SK-N-MC (cell line): Measurements from ENCODE around the gene USP33.

Experiments
- DNase-seq: peaks from one replicate; pipeline ENCODE4 v3.0.0-alpha.2; 2011; ENCODE audit warnings: low read depth, low spot score
- H3K27ac ChIP-seq: fragments of 200-600 bp; sonication (generic); 2 replicates; pipeline ENCODE4 v1.5.1; 2016; ENCODE audit warnings: mixed run types
- H3K36me3 ChIP-seq: fragments of 200-600 bp; sonication (generic); 2 replicates; pipeline ENCODE4 v1.6.1; 2017; ENCODE audit warnings: antibody characterized with exemption, low read length, mixed read lengths; ENCODE audit not compliant: insufficient read depth
- H3K4me3 ChIP-seq: fragments of 200-600 bp; sonication (generic); 2 replicates; pipeline ENCODE4 v1.5.1; 2016
- H3K9ac ChIP-seq: fragments of 200-600 bp; sonication (generic); 2 replicates; pipeline ENCODE4 v1.8.0; 2017; ENCODE audit warnings: mixed run types, mixed read lengths; ENCODE audit not compliant: insufficient read length
- H3K9me3 ChIP-seq: fragments of 200-600 bp; sonication (generic); 2 replicates; pipeline ENCODE4 v1.6.1; 2017; ENCODE audit warnings: low read depth, mild to moderate bottlenecking, antibody characterized with exemption, low read length, moderate library complexity, mixed read lengths
- EZH2 ChIP-seq: fragments of 200-600 bp; sonication (generic); IDR thresholded peaks from one replicate; pipeline ENCODE4 v1.6.1; 2017; ENCODE audit warnings: antibody characterized with exemption
- FOXP2 ChIP-seq: optimal IDR thresholded peaks from 2 replicates; pipeline ENCODE3; 2011; ENCODE audit warnings: mild to moderate bottlenecking, moderate library complexity; ENCODE audit not compliant: insufficient read depth; ENCODE audit errors: extremely low read length, control extremely low read depth
- POLR2AphosphoS5 ChIP-seq: IDR thresholded peaks from 2 replicates; pipeline ENCODE4 v1.6.1; 2012; ENCODE audit warnings: mild to moderate bottlenecking, low read depth, low read length, borderline replicate concordance

The USP33 gene

DNA sequence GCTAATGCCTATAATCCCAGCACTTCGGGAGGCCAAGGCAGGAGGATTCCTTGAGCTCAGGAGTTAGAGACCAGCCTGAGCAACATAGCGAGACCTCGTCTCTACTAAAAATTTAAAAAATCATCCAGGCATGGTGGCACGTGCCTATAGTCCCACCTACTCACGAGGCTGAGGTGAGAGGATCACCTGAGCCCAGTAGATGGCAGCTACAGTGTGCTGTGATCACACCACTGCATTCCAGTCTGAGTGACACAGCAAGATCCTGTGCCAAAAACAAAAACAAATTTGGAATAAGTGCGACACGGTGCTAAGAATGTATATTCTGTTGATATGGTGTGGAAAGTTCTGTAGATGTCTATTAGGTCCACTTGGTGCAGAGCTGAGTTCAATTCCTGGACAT, 15.1 kb downstream of the USP33 start:
- peaks cover 12% of the 10 kb centered on the region for H3K36me3 ChIP-seq
- H3K9me3 ChIP-seq: no peaks in the 10 kb centered on the region
- no peak for DNase-seq
- no peak overlapping the region for H3K27ac ChIP-seq
- TF ChIP-seq EZH2 (no peak), FOXP2 (no peak), POLR2AphosphoS5 (no peak)
- no peak overlapping the region for H3K9ac ChIP-seq
- no peak overlapping the region for H3K4me3 ChIP-seq

DNA sequence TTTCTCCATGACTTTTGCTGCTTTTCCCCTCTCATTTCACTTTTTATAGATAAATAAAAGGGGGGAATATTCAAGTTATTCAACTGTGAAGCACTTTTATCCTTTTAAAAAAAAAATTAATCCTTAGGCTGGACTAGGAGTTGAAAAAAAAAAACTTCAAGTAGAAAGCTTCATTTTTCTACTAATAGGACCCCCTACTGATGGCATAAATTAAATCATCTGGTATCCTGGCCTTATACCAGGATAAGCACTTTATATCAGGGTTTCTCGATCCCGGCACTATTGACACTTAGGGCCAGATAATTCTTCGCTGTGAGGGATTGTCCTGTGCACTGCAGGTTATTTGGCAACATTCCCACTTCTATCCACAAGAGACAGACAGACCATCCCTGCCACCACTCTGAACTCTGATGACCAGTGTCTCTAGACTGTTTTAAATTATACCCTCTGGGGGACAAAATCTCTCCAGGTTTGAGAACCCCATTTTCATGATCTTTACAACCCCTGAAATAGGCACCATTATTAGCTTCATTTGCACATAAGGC, 17.6 kb downstream of the USP33 start:
- no peak for DNase-seq
- no peak overlapping the region for H3K9ac ChIP-seq
- H3K4me3 ChIP-seq: peak overlapping the region; percentile 28
- TF ChIP-seq EZH2: no peak
- no peak for TF ChIP-seq FOXP2
- TF ChIP-seq POLR2AphosphoS5: no peak
- no peaks in the 10 kb centered on the region for H3K9me3 ChIP-seq
- peak overlapping the region; percentile 2; the same call in 1 of the 2 replicates for H3K27ac ChIP-seq
- H3K36me3 ChIP-seq: peaks cover 26% of the 10 kb centered on the region

DNA sequence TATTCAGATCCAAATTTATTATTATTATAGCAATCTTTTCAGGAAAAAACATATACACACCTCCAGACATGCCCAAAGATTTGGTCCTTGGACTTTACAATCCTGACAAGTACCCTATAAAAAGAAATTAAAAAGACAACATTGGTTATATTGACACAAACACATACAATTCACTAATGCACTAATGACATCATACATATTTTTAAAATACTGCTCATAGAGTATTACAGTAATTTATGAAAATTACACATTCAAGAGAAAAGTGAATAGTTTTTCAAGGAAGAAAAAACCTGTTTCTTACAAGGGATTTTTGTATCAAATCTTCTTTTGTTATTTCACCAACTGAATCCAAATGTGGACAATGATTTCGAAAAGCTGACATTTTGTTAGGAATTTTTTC, 18.3 kb downstream of the USP33 start:
- TF ChIP-seq EZH2: no peak
- no peak for TF ChIP-seq FOXP2
- no peak for TF ChIP-seq POLR2AphosphoS5
- no peak overlapping the region for H3K4me3 ChIP-seq
- peaks cover 26% of the 10 kb centered on the region for H3K36me3 ChIP-seq
- no peak for DNase-seq
- H3K9ac ChIP-seq: no peak overlapping the region
- H3K27ac ChIP-seq: no peak overlapping the region
- H3K9me3 ChIP-seq: no peaks in the 10 kb centered on the region

DNA sequence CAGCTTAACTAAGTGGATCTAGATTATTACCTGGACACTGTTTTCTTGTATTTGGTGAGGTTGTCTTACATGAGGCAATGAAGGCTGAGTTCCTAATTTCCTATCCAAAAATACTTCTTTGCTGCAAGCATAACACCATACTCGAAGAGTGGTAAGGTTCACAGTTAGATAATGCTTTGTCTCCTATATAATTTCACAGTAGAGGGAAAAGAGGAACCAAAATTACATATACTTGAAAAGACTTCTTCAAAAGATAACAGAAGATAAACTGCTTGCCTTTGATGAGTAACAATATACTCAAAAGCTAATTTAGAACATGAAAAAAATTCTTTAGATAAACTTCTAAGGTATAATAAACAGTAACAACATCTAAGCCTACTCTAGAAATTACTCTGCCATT, 20.4 kb downstream of the USP33 start:
- peaks cover 31% of the 10 kb centered on the region for H3K36me3 ChIP-seq
- no peak for TF ChIP-seq FOXP2
- TF ChIP-seq POLR2AphosphoS5: no peak
- TF ChIP-seq EZH2: no peak

DNA sequence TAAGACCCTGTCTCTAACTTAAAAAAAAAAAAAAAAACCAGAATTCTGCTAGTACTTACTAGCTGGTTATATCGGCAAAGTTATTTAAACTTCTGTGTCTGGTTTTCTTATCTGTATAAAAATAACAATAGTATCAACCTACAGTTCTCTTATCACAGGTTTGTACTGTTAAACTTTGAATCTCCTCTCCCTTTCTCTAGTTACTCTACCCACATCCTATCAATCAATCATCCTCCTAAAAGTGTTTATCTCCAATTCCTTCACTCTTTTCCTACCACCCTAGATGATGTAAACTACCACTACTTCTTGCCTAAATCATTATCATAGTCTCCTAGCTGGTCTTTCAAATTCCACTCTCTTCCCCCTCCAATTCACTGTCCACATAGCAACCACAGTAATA, 27.6 kb downstream of the USP33 start:
- TF ChIP-seq POLR2AphosphoS5: no peak
- no peak for TF ChIP-seq EZH2
- TF ChIP-seq FOXP2: no peak
- Histone ChIP-seq H3K36me3 (peaks cover 35% of the 10 kb centered on the region), H3K9me3 (no peaks in the 10 kb centered on the region), H3K27ac (no peak overlapping the region), H3K9ac (no peak overlapping the region), H3K4me3 (no peak overlapping the region)
- DNase-seq: no peak

More for the DNA sequence above, 20.4 kb downstream of the USP33 start:
- no peak overlapping the region for H3K9ac ChIP-seq
- H3K27ac ChIP-seq: no peak overlapping the region
- no peak overlapping the region for H3K4me3 ChIP-seq
- no peaks in the 10 kb centered on the region for H3K9me3 ChIP-seq
- DNase-seq: no peak

DNA sequence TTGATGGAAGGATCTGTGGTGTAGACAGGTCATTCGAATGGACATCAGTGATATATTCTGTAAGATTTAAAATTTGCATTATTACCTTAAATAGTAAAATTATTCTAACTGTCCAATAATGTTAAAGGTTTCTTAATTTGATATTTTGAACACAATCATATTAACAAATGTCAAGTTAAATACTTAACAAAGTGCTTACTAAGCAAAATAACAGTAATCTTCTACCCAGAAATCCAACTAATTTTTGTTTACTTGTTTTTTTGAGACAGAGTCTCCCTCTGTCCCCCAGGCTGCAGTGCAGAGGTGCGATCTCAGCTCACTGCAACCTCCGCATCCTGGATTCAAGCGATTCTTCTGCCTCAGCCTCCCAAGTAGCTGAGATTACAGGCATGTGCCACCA, 33.9 kb downstream of the USP33 start:
- Histone ChIP-seq H3K9me3 (no peaks in the 10 kb centered on the region), H3K9ac (no peak overlapping the region), H3K36me3 (peaks cover 90% of the 10 kb centered on the region), H3K27ac (no peak overlapping the region), H3K4me3 (no peak overlapping the region)
- no peak for TF ChIP-seq POLR2AphosphoS5
- TF ChIP-seq EZH2: no peak
- no peak for DNase-seq

DNA sequence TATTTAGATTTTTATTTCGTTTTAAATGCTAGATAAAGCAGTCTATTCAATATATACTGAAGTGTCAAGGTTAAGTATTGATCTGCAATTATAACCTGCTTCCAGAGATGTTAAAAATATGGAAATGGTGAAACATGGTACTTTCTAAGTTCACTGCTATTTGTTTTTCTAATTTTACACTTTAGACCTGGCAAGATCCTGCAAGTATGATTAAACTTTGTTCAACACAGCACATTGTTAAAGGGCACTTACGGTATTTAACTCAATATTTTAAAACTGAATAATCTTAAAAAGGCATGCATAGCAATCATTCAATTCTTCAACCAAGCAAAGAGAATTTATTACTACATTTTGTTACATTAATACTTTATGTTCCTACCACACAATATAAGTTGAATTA, 41.5 kb downstream of the USP33 start:
- no peak for TF ChIP-seq FOXP2
- no peak for TF ChIP-seq EZH2
- no peak for TF ChIP-seq POLR2AphosphoS5
- Histone ChIP-seq H3K4me3 (no peak overlapping the region), H3K27ac (no peak overlapping the region)

DNA sequence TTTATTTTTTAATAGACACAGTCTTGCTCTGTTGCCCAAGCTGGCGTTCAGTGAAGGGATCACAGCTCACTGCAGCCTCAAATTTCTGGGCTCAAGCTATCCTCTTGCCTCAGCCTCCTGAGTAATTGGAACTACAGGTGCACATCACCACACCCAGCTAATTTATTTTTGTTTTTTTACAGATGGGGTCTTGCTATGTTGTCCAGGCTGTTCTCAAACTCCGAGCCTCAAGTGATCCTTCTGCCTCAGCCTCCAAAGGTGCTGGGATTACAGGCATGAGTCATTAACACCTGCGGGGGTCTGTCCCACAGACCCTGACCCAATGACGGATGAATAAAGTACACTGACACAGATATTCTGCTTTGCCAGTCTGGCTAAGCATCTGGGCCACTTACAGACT, 43.6 kb downstream of the USP33 start:
- no peaks in the 10 kb centered on the region for H3K9me3 ChIP-seq
- no peak overlapping the region for H3K9ac ChIP-seq
- no peak overlapping the region for H3K27ac ChIP-seq
- no peak overlapping the region for H3K4me3 ChIP-seq
- TF ChIP-seq EZH2: no peak
- no peak for TF ChIP-seq POLR2AphosphoS5
- no peak for TF ChIP-seq FOXP2
- DNase-seq: no peak
- H3K36me3 ChIP-seq: peaks cover 49% of the 10 kb centered on the region

More for the DNA sequence above, 41.5 kb downstream of the USP33 start:
- Histone ChIP-seq H3K9ac (no peak overlapping the region), H3K36me3 (peaks cover 51% of the 10 kb centered on the region), H3K9me3 (no peaks in the 10 kb centered on the region)
- no peak for DNase-seq

DNA sequence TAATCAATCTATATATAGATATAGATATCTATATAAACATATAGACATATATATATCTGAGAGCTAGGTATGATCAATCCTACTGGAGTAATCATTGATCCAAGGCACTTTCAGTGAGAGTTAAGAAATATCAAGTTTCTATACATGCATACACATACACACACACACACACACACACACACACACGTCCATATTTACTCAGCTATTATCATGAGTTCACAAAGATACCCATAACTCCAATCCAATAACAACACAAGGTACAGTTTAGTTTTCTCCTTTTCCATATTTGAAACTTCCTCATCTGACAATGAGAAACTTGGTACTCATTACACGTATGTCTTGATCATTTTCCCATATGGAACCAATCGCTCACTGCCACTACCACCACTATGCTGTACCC, 49.9 kb downstream of the USP33 start:
- Histone ChIP-seq H3K36me3 (peaks cover 50% of the 10 kb centered on the region), H3K9ac (no peak overlapping the region), H3K9me3 (no peaks in the 10 kb centered on the region), H3K27ac (no peak overlapping the region), H3K4me3 (no peak overlapping the region)
- TF ChIP-seq EZH2 (no peak), POLR2AphosphoS5 (no peak), FOXP2 (no peak)
- no peak for DNase-seq
